ENCODE results near the gene KIAA1671. TPM values are rescaled to one million over a fixed set of nuclear protein-coding genes. Genes with fewer than 3 reads are reported as not detected.
"Not testable (repeated sequence)": the region's sequence is repeated elsewhere in the genome, so short reads cannot be mapped to it uniquely, and the experiment has no call there.

Gene KIAA1671
- total RNA-seq, 1 experiment from 2014 or later: 4.7 TPM

DNA sequence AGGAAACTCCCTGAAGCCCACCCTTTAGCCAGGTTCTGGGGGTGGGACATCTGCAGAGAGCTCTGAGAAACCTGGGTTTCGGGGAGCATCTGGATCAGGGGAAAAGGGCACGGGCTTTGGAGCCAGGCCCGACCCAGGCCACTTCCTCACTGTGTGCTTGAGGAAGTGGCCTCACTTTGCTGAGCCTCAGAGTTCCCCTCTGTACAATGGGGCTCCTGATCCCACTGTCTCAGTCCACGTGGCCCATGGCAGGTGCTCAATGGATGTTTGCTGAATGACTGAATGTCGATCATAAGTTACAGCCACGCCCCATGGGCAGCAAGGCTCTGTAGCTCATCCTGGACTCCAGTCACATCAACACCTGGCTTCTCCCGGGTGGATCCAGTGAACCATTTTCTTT lies 248.5 kb downstream of the KIAA1671 start:
- no peak for DNase-seq (ENCODE audit: low read depth)

DNA sequence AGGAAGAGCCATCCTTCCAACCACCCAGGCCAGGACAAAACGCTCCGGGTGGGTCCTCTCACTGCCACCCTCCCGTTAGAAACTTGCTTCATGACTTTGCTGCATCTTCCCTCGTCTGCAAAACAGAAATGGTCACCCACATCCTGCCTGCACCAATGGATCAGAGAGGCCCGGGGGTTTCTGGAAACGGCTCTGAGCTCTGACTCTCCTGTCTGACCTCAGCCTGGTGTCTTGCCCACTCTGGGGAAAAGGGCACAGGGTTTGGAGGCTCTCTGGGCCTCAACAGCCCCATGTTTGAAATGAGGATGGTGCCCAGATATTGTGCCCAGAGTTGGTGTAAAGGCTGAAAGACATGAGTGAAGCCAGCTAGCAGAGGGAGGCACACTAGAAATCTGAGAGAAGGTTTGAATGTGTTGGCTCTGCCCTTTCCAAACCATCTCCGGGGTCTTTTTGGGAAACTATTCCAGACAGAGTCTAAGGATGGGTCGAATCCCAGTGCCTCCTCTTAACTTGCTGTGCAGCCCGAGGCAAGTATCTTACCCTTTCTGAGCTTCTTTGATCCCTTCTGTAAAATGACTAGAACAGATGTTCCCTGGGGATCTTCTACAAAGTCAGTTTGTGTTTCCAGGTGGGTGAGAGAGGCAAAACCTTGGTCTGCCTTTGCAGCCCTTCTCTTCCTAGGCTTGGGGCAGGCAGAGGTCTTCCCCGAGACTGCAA lies 249.2 kb downstream of the KIAA1671 start:
- no peak for DNase-seq (ENCODE audit: low read depth)

DNA sequence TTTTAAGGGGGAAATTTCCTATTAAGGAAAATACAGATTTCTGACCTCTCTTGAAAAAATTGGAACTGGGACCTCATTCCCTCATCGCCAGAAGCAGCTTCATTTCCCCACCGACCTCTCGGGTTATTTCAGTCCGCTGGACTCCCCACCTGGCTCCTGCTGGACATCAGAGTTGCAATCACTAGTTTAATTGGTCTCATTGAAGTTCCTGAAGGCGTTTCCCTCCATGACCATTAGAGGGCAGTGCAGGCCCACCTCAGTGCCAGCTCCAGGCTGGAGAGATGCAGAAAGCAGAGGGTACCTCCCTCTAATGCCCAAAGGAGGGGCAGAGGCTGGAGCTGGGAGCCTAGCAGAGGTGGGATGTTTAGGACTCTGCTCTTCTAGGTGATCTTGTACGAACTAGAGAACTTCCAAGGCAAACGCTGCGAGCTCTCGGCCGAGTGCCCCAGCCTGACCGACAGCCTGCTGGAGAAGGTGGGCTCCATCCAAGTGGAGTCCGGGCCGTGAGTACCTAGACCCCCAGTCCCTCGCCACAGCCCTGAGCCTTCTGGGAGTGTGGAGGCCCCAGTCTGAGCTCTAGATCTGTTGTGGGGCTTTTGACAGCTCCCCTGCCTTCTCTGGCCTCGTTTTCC lies 249.9 kb downstream of the KIAA1671 start:
- DNase-seq (ENCODE audit: low read depth): peak; percentile 53

DNA sequence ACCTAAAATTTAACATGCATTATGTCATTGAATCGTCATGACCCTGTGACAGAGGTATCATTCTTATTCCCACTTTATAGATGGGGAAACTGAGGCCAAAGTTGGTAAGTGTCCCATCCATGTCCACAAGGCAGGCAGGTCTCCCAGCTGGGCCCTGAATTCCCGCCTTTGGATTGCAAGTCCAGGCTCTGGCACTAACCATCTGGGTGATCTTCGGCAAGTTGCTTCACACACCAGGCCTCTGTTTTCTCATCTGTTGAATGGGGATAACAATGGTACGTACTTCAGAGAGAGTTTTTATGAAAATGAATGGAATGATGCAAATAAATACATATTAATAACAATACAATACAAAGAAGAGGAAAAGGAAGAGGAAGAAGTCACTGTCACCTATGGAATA lies 250.6 kb downstream of the KIAA1671 start:
- no peak for DNase-seq (ENCODE audit: low read depth)

DNA sequence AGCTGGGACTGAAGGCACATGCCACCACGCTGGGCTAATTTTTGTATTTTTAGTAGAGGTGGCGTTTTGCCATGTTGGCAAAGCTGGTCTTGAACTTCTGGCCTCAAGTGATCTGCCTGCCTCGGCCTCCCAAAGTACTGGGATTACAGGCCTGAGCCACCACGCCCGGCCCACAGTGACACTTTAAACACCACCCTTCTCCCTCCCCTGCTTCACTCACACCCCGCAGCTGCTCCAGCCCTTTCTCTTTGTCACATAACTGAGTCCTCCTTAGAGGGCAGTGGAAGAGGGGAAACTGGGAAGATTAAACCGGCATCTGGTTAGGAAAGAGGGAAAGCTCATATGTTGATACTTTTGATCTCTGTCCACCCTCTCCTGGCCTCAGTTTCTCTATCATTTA lies 252.0 kb downstream of the KIAA1671 start:
- DNase-seq (ENCODE audit: low read depth): not testable (repeated sequence)

DNA sequence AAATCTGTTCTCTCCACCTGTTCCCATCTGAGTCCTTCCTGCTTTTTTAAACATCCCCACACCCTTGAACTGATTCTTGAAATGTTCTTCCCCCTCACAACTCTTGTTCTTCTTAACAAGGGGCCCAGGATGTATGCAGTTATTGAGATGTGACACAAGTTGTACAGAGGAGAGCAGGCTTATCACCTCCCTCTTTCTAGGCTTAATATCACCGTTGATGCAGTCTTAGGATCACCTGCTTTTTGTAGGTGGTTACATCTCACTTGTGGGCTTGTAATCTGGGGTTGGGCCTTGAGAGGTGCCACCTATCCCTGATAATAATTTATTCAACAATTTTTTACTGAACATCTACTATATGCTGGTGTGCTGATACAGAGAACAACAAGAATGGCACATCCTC lies 253.3 kb downstream of the KIAA1671 start:
- no peak for DNase-seq (ENCODE audit: low read depth)

DNA sequence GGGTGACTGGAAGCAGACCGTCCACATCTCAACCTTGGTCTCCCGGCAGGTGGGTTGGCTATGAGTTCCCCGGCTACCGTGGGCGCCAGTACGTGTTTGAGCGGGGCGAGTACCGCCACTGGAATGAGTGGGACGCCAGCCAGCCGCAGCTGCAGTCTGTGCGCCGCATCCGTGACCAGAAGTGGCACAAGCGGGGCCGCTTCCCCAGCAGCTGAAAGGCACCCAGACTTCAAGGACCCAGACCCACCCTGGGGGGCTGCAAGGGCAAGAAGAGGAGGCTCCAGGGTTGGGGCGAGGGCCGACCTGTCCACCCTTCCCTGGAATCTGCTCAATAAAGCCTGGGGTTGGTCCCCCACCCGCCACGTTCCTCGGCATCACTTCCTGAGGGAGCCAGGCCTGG lies 254.5 kb downstream of the KIAA1671 start:
- no peak for DNase-seq (ENCODE audit: low read depth)

DNA sequence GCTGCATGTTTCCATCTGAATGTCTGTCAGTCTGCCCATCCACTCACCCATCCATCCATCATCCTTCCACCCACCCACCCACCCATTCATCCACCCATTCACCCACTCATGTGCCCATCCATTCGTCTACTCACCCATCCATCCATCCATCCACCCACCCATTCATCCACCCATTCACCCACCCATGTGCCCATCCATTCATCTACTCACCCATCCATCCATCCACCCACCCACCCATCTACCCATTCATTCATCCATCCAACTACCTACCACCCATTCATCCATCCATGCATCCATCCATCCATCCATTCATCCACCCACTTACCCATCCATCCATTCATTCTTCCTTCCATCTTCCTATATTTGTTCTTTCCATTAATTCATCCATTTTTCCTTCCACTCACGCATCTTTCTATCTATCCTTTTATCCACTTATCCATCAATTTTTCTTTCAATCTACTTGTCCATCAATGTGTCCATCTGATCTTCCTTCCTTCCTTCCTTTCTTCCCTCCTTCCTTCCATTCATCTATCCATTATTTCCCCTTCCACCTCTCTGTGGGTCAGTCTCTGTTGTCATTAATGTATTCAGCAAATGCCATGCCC lies 255.1 kb downstream of the KIAA1671 start:
- DNase-seq (ENCODE audit: low read depth): no peak

DNA sequence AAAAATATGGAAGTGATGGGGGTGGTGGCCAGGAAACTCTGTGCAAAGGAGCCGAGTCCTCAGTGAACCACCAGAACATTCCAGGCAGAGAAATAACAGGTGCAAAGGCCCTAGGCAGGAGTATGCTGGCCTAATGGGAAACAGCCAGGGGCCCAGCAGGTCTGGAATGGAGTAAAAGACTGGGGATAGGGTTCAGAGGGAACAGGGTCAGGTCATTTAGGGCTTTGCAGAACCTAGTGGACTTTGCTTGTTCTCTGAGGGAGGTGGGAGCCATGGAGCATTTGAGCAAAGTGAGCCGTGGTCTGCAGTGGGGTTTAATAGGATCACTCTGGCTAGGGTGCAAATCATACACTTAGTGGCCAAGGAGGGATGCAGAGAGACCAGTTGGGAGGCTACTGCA lies 255.8 kb downstream of the KIAA1671 start:
- no peak for DNase-seq (ENCODE audit: low read depth)

DNA sequence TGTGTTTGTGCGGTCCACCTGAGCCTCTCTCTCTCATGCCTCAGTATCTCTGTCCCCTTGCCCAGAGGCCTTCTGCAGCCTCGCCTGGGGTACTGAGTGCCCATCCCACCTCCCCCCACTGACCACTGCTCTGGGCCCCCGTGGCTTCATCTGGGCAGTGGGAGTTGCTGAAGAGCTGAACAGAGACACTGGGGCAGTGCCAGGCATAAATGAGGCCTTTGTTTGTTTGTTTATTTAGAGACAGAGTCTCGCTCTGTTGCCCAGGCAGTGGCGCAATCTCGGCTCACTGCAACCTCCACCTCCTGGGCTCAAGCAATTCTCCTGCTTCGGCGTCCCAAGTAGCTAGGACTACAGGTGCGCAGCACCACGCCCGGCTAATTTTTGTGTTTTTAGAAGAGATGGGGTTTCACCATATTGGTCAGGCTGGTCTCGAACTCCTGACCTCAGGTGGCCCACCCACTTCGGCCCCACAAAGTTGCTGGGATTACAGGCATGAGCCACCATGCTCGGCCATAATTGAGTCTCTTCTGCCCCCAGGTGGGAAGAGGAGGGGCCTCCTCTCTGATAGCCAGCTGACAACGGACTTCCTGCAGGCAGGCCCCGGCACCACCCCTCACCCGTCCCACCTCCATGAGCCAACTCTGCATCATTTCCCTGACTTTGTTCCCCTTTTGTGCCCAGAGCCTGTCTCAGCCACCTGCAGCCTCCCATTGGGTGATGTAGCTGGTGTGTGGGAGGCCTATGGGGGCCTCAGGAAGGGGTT lies 256.4 kb downstream of the KIAA1671 start:
- no peak for DNase-seq (ENCODE audit: low read depth)

DNA sequence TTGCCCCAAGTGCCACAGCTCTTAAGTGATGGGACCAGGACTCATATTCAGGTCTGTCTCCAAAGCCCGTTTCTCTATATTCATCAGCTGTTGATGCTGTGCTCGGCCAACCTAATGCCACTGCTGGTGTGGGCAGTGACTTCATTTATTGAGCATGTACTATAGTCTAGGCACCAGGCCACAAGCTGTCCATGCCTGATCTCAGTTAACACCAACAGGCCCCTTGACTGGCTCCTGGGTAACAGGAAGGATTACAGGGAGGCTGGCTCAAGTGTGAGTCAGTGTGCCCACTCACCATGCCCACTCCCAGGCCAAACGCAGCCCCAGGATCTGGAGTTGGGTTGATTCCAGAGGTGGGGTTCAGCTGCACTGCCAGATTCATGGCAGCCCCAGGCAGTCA lies 258.3 kb downstream of the KIAA1671 start:
- DNase-seq (ENCODE audit: low read depth): peak; percentile 20

DNA sequence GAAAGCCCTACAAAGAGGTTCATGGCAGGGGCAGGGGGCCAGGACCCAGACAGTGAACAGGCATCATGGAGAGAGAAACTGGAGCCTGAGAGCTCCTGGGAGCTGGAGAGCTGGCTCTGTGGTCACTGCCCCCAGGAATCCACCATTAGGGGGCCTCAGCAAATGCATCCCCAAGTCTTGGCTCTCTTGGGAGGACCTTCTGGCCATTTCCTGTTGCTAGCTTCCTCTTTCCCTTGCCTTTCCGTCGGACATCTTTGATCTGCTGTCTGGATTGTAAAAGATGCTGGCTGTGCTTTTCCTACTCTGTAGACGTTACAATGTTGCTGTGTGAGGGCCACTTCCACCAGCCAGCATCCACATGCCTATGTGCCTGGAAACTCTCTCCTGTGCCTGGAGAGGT lies 259.8 kb downstream of the KIAA1671 start:
- no peak for DNase-seq (ENCODE audit: low read depth)

DNA sequence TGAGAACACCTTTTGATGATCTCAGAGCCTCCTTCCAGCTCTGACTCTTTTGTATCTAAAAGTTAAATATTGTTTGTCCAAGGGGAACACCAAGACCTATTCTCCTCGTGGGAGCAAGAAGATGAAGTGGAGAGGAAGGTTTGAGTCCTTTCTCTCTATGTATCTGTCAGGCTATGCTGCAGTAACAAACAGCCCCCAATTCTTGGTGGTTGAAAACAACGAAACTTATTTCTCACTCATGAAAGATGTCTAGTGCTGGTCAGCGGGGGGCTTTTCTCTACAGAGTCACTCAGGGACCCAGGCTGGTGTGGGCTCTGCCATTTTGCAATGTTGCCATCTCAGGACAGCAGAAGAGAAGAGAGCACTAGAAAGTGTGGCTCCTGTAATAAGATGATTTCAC lies 260.7 kb downstream of the KIAA1671 start:
- no peak for DNase-seq (ENCODE audit: low read depth)

DNA sequence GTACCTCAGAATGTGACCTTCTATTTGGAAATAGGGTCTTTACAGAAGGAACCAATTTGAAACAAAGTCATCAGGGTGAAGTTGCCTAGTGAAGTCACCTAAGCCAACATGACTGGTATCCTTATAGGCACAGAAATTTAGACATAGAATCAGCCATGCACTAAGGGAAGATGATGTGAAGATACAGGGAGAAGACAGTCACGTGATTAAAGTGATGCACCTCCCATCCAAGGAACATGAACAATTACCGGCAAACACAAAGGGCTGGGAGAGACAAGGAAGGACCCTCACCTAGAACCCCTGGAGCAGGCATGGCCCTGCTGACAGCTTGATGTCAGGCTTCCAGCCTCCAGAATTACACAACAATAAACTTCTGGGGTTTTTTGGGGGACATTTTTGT lies 263.7 kb downstream of the KIAA1671 start:
- no peak for DNase-seq (ENCODE audit: low read depth)

DNA sequence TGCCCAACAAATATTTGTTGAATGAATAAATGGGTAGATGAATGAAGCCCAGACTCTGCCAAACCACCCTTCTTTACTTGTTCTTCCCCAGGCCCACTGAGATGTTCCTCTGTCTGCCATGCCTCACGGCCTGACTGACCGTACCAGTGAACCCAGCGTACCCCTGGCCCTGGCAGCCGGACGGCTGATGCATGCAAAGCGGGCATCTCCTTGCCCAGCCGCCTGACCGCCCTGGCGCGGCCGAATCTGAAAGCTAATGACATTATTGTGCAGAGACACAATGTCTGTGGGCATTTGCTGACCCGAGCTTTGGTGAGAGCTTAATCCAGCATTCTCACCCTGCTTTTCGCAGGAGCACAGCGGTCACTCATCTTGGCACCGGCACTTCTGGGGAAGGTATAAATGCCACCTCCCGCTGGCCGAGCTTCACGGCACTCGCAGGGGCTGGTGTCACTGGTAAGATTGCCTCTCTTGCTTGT lies 266.7 kb downstream of the KIAA1671 start, which contains the start of gene CRYBB2:
CRYBB2 (plus strand) TSS at position 429 of the 479 bp plus-strand sequence. CDS start 1,791 bp downstream, outside the sequence.
- no peak for DNase-seq (ENCODE audit: low read depth)

DNA sequence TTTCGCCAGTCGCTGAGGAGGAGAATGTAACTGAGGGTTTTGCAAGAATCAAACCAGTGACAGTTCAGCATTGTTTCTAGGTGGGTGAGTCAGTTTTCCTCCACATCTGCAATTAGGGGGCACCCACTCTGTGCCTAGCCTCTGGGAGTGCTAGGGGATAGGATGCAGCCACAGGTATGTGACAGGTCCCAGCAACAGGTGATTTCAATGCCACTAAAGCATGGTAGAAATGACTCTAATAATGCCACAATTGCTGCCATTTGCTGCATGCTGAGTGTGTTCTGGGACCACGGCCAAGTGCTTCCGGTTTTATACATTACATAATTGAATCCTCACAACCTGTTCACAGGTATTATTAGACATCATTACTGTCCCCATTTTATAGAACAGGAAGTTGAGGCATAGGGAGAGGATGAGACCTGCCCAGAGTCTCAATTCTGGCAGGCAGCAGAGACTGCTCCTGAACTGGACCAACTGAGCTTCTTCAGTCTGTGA lies 267.5 kb downstream of the KIAA1671 start:
- DNase-seq (ENCODE audit: low read depth): no peak

DNA sequence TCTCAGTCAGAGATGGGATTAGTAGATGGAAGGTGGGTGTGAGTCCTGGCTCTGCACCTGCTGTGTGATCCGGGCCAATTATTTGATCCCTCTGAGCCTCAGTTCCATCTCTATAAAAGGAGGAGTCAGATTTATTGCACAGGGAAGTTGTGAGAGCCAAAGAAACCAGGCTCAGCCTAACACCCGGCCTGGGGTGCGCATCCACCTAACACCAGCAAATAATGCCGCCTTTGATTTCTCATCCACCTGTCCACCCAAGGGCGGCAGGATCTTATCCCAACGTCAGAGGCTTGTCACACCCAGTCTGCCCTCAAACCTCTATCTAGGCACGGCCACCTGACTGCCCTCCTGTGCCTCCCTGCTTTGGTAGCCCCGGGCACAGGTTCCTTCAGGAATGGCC lies 269.3 kb downstream of the KIAA1671 start:
- no peak for DNase-seq (ENCODE audit: low read depth)

DNA sequence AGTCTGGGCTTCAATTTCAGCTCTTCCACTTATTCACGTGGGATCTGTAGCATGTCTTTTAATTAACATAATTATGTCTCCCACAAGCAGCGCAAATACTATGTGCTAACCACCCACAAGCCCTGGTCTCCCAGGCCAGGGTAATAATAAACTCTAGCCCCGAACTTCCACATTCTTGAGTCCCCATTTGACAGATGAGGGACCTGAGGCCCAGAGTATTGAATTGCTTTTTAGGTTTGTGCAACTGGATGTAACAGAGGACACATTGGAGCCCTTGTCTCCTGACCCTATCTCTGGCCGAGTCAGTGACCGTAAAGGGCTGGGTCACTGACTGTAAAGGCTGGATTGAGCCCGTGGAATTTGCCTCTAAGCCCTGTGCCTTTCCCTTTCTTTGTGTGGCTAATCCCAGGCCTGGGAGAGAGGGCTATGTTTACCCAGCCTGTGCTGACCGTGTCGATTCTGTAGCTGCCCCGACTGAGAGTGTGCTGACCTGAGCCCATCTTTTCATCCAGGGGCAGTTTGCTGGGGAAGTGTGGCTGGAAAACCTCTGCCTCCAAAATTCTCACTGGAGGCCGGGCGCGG lies 270.8 kb downstream of the KIAA1671 start:
- no peak for DNase-seq (ENCODE audit: low read depth)

DNA sequence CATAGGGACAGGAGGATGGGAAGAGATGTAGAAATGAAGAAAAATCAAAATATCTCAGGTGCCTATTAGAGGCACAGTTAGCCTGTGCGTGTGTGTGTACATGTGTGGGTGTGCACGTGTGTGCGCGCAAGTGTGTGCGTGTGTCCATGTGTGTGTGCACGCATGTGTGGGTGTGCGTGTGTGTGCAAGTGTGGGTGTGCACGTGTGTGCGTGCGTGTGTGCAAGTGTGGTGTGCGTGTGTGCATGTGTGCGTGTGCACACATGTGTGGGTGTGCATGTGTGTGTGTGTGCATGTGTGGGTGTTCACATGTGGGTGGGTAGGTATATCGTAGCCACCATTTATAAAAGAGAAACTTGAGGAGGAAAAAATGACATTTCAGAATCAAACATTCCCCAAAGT lies 276.3 kb downstream of the KIAA1671 start:
- DNase-seq (ENCODE audit: low read depth): no peak

DNA sequence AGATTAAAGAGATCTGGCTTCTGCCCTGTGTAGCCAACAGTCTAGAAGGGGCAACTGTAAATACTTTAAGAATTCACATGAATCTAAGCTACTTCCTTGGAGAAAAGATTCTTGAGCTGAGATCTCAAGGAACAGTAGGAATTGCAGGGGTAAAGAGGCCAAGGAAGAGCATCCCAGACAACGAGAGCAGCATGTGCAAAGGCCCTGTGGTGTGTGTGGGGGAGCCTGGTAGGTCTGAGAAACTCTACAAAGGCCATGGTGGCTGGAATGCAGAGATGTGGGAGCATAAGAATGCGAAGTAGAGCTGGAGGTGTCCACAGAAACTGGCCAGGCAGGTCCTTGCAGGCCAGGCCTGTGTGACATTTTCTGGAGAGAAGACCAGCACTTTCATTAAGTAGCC lies 278.2 kb downstream of the KIAA1671 start:
- not testable (repeated sequence) for DNase-seq (ENCODE audit: low read depth)

DNA sequence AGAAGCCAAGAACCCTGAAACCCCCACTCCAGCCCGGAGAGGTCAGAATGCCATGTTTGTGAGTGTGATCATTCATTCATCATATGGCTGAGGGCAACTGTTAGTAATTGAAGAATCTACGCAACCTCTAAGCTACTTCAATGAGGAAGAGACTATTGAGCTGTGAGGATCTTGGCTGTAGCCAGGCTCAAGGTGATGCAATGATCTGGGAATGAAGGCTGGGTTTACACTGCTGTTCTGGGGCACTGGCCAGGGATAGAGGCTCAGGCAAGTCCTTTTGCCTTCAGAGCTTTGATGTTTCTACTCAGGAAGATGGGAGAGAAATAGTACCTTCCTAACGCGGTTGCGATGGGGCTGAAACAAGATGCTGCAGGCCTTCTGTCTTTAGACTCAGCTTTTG lies 279.8 kb downstream of the KIAA1671 start:
- peak; percentile 3 for DNase-seq (ENCODE audit: low read depth)

DNA sequence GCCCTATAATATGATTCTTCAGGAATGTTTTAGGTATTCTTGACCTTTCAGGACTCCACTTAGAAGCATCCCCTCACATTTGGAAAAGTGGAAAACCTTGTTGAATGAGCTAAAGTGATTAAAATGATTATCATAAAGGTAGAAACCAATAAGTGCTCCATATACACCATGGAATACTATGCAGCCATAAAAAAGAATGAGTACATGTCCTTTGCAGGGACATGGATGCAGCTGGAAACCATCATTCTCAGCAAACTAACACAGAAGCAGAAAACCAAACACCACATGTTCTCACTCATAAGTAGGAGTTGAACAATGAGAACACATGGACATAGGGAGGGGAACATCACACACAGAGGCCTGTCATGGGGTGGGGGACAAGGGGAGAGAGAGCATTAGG lies 281.2 kb downstream of the KIAA1671 start:
- not testable (repeated sequence) for DNase-seq (ENCODE audit: low read depth)
